NB4 (cell line): ENCODE data around the gene NEU1.

Experiments
- MYC ChIP-seq: IDR thresholded peaks from 2 replicates; pipeline ENCODE4 v1.6.1; 2011; ENCODE audit warnings: low read depth, low read length
- POLR2A ChIP-seq: IDR thresholded peaks from 2 replicates; pipeline ENCODE4 v1.6.1; 2011; ENCODE audit warnings: mild to moderate bottlenecking; ENCODE audit not compliant: insufficient read length; ENCODE audit errors: extremely low read depth
- TF ChIP-seq, protein P1 (sequence below): IDR thresholded peaks from one replicate; pipeline ENCODE4 v1.5.1; 2012; ENCODE audit warnings: low read depth, low read length
- TF ChIP-seq, protein P2 (sequence below): IDR thresholded peaks from 2 replicates; pipeline ENCODE4 v1.6.1; 2011; ENCODE audit warnings: low read depth, low read length

DNA sequence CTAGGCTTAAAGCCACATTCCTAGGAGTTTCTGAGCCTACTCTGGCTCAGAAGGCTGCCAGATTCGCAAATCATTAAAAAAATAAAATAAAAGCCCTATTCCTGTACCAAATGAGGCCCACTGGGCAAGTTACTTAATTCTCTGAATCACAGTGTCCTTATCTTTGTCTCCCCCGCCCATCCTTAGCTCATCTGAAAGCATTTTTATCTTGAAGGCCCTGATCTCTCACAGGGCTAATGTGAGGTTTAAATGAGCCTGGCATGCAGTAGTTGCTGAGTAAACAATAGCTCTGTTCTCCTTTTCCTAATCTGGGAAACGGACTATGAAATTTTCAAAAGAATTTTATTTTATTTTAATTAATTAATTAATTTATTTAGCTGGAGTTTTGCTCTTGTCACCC, 41.3 kb upstream of the NEU1 start:
- TF ChIP-seq MYC (no peak), POLR2A (no peak)
- TF ChIP-seq, protein P1, sequence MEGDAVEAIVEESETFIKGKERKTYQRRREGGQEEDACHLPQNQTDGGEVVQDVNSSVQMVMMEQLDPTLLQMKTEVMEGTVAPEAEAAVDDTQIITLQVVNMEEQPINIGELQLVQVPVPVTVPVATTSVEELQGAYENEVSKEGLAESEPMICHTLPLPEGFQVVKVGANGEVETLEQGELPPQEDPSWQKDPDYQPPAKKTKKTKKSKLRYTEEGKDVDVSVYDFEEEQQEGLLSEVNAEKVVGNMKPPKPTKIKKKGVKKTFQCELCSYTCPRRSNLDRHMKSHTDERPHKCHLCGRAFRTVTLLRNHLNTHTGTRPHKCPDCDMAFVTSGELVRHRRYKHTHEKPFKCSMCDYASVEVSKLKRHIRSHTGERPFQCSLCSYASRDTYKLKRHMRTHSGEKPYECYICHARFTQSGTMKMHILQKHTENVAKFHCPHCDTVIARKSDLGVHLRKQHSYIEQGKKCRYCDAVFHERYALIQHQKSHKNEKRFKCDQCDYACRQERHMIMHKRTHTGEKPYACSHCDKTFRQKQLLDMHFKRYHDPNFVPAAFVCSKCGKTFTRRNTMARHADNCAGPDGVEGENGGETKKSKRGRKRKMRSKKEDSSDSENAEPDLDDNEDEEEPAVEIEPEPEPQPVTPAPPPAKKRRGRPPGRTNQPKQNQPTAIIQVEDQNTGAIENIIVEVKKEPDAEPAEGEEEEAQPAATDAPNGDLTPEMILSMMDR: no peak
- TF ChIP-seq, protein P2, sequence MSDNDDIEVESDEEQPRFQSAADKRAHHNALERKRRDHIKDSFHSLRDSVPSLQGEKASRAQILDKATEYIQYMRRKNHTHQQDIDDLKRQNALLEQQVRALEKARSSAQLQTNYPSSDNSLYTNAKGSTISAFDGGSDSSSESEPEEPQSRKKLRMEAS: no peak
